ENCODE results near the gene MTERF2. TPM values are rescaled to one million over a fixed set of nuclear protein-coding genes. Genes with fewer than 3 reads are reported as not detected.

The MTERF2 gene
- total and polyA plus RNA-seq, 2 of the 13 experiments (the other 11 are each of a cell fraction or from before 2014, with no cell fraction given) = 8.0 to 11.6 TPM

GRCh38 chr12:106956048-106956578 lies 30.8 kb downstream of the MTERF2 start (continued):
- TF ChIP-seq ZBTB1 (CRISPR knock-in tag; IDR thresholded peaks at IDR 0.05; ENCODE audit: borderline replicate concordance) = no peak
- no peak for TF ChIP-seq ZSCAN9 (CRISPR knock-in tag; IDR thresholded peaks at IDR 0.05; ENCODE audit: borderline replicate concordance)
- TF ChIP-seq CBFB (CRISPR knock-in tag; IDR thresholded peaks at IDR 0.05) = no peak

GRCh38 chr12:106955377-106956047 lies 31.4 kb downstream of the MTERF2 start, which contains the start of gene TMEM263:
TMEM263 (plus strand) TSS chr12:106955907; CDS start chr12:106967117, 11,210 bp downstream.
- in situ Hi-C loops (cut with HindIII; ENCODE audit: extremely low pct_ligation_motif_present, low pct_unique_long_range_greater_than_20kb) (no loop called here), intact Hi-C loops (cut with micrococcal nuclease; ENCODE audit: unreplicated experiment) (loop anchor here (1.0 to 2.0 kb wide), 2 partner anchors 21 to 137 kb away; partner anchors contain the start of gene CRY1)
- H3K27ac ChIP-seq (ENCODE audit: extremely low read length, insufficient read depth, low read length) = peak within 1 kb of the TSS; percentile 97
- 3% methylated on average over 18 of the region's 88 CpGs for WGBS (ENCODE audit: low lambda C conversion rate)
- ATAC-seq (peak; percentile 84), FAIRE-seq (no peak), DNase-seq (ENCODE audit: low spot score) (peak; percentile 91)
- H3K4me3 ChIP-seq (replicated peaks in 1 of 3; ENCODE audit: insufficient read depth in 1 of 3, low read depth in 2 of 3, low read length in 3 of 3) = peak within 1 kb of the TSS; percentile 89 to 98 (median 96)
- peaks cover 36% of the 10 kb centered on the region for H4K20me1 ChIP-seq (ENCODE audit: insufficient read depth, low read length)
- peak within 1 kb of the TSS; percentile 88 for H3K4me2 ChIP-seq (ENCODE audit: low read depth, low read length)
- H3K79me2 ChIP-seq (ENCODE audit: insufficient read depth, low read length) = peaks cover 47% of the 10 kb centered on the region
- no peaks in the 10 kb centered on the region for H3K9me3 ChIP-seq (ENCODE audit: low read length)
- ChIA-PET CTCF (ENCODE audit: low intra/inter-chr PET ratio, low total read pairs) (interaction anchor here (0.6 kb wide), 1 partner anchor 36 kb away, joined by 3 read pairs; no protein-coding TSS in a partner anchor), POLR2A (interaction anchor here (0.7 to 2.3 kb wide), 14 partner anchors 9 to 597 kb away, joined by 3 to 33 read pairs (median 7); partner anchors contain the start of genes CRY1, MTERF2 and POLR3B)
- peaks cover 51% of the 10 kb centered on the region for H3K4me1 ChIP-seq (ENCODE audit: insufficient read depth, low read length)
- H3K9ac ChIP-seq (ENCODE audit: insufficient read depth, low read depth, low read length) = peak within 1 kb of the TSS; percentile 100
- BruUV-seq (replicated peaks) = no TSS peak
- no peaks in the 10 kb centered on the region for H3K36me3 ChIP-seq (replicated peaks in 1 of 2; ENCODE audit: control insufficient read depth in 1 of 2, insufficient read depth in 2 of 2, low read length in 2 of 2)
- H2AFZ ChIP-seq (ENCODE audit: low read length) = peak within 1 kb of the TSS; percentile 15
- no peaks in the 10 kb centered on the region; a peak in 1 of 5 replicates for H3K27me3 ChIP-seq (ENCODE audit: control insufficient read depth in 1 of 2, insufficient read depth in 2 of 2, low read length in 2 of 2)
- TF ChIP-seq NFYC (CRISPR knock-in tag; IDR thresholded peaks at IDR 0.05) (peak; percentile 77), NONO (IDR thresholded peaks at IDR 0.05) (no peak), NONO (CRISPR knock-in tag; conservative IDR thresholded peaks at IDR 0.05) (peak; percentile 61), REST (IDR thresholded peaks at IDR 0.05; ENCODE audit: borderline replicate concordance in 1 of 2, low read depth in 1 of 2, low read length in 2 of 2) (peak in 1 of 2 experiments; percentile 54; a peak in 1 of 4 replicates), TFDP1 (CRISPR knock-in tag; IDR thresholded peaks at IDR 0.05; ENCODE audit: borderline replicate concordance) (peak; percentile 94), NFAT5 (CRISPR knock-in tag; IDR thresholded peaks at IDR 0.05) (peak; percentile 68; the same call in 1 of the 2 replicates), ZBTB8A (CRISPR knock-in tag; IDR thresholded peaks at IDR 0.05; ENCODE audit: borderline replicate concordance, low read depth) (no peak)
